Muscle layer of duodenum (tissue), 2 donors: ENCODE data around the gene HEMGN.
"Not testable (repeated sequence)": the region's sequence is repeated elsewhere in the genome, so short reads cannot be mapped to it uniquely, and the experiment has no call there.

Source experiments
- H3K27ac ChIP-seq: one replicate; pipeline ENCODE4 v1.7.0; 2013; ENCODE audit warnings: mild to moderate bottlenecking, low read length
- H3K27me3 ChIP-seq: one replicate; pipeline ENCODE4 v1.7.0; 2013; ENCODE audit warnings: low read depth, mild to moderate bottlenecking, control low read depth, low read length
- H3K36me3 ChIP-seq, 2 donors: one replicate each; pipeline ENCODE4 v1.7.0; 2013; ENCODE audit warnings: low read length in 2 of 2, control low read depth in 1 of 2, mild to moderate bottlenecking in 1 of 2; ENCODE audit not compliant: insufficient read depth in 2 of 2, control insufficient read depth in 1 of 2
- H3K4me1 ChIP-seq, 2 donors: one replicate each; pipeline ENCODE4 v1.7.0; 2013; ENCODE audit warnings: low read length in 2 of 2, mild to moderate bottlenecking in 2 of 2, control low read depth in 1 of 2, moderate library complexity in 1 of 2; ENCODE audit not compliant: insufficient read depth in 2 of 2, control insufficient read depth in 1 of 2
- H3K4me3 ChIP-seq, 2 donors: one replicate each; pipeline ENCODE4 v1.7.0; 2013; ENCODE audit warnings: low read length in 2 of 2, low read depth in 1 of 2, mild to moderate bottlenecking in 1 of 2
- H3K9me3 ChIP-seq, 2 donors: one replicate each; pipeline ENCODE4 v1.7.0; 2013; ENCODE audit warnings: low read length in 2 of 2, control low read depth in 1 of 2, mild to moderate bottlenecking in 1 of 2; ENCODE audit not compliant: control insufficient read depth in 1 of 2
- donor health status: healthy.

Gene HEMGN

GRCh38 chr9:97979788-97980478 lies 42.0 kb upstream of the HEMGN start:
- no peaks in the 10 kb centered on the region for H3K27me3 ChIP-seq
- H3K4me1 ChIP-seq = peaks cover 0 to 6% of the 10 kb centered on the region in 2 donors
- H3K27ac ChIP-seq = no peak overlapping the region
- H3K9me3 ChIP-seq = no peaks in the 10 kb centered on the region
- no peaks in the 10 kb centered on the region for H3K36me3 ChIP-seq
- H3K4me3 ChIP-seq = no peak overlapping the region

DNA sequence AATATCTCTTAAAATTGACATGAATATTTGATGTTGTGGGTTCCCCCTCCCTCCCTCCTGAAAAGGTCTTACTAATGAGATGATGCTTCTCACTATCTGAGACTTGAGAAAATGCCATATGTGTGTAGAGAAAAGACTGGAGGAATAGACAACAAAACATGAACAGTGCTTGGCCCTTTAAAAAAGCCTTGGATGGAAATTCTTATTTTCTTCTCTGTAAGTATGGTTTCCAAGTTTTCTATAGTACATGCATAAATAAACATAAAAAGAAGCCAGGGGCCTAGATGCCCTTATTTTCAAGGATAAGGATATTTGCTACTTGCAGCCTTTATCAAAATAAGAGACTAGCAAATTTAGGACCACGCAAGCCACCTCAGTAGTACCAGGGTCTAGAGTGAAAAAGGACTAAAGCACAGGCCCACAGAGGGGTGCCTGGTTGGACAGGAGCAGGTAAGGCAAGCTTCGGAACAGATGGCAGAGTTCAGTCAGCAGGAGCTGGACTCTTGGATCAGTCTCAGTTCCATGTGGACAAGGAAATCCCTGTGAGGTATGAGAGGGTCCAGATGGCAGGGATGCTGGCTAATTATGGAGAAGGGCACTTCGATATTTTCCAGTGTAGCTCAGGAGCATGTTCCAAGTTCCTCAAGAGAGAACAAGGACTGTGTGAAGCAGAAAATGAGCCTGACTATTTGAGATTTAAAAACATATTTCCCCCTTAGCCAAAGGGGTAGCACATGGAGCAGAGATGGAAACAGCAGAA lies 40.6 kb upstream of the HEMGN start:
- Histone ChIP-seq H3K4me3 (no peak overlapping the region), H3K36me3 (no peaks in the 10 kb centered on the region), H3K4me1 (peaks cover 0 to 6% of the 10 kb centered on the region in 2 donors), H3K27ac (no peak overlapping the region), H3K9me3 (no peaks in the 10 kb centered on the region), H3K27me3 (no peaks in the 10 kb centered on the region)

GRCh38 chr9:97976633-97977032 lies 38.7 kb upstream of the HEMGN start:
- H3K27ac ChIP-seq, H3K36me3 ChIP-seq, H3K4me1 ChIP-seq, H3K9me3 ChIP-seq, H3K27me3 ChIP-seq, H3K4me3 ChIP-seq: not testable (repeated sequence)

- Histone ChIP-seq H3K4me1 (peaks cover 0 to 6% of the 10 kb centered on the region in 2 donors), H3K9me3 (no peaks in the 10 kb centered on the region), H3K36me3 (no peaks in the 10 kb centered on the region), H3K27me3 (no peaks in the 10 kb centered on the region), H3K27ac (no peak overlapping the region), H3K4me3 (no peak overlapping the region)
Measured at GRCh38 chr9:97975376-97975775, 37.4 kb upstream of the HEMGN start.

DNA sequence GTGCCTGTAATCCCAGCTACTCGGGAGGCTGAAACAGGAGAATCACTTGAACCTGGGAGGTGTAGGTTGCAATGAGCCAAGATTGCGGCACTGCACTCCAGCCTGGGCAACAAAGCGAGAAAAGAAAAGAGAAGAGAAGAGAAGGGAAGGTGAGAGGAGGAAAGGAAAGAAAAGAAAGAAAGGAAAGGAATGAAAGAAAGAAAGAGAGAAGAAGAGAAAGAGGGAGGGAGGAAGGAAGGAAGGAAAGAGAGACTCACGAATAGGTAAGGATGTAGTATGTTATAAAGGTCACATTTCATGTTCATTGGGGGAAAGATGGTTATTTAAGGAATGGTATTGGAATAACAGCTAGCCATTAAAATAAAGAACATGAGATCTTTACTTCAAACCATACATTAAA lies 34.8 kb upstream of the HEMGN start:
- Histone ChIP-seq H3K4me1 (no peaks in the 10 kb centered on the region), H3K27me3 (no peaks in the 10 kb centered on the region), H3K9me3 (no peaks in the 10 kb centered on the region), H3K36me3 (no peaks in the 10 kb centered on the region), H3K27ac (no peak overlapping the region), H3K4me3 (no peak overlapping the region)

GRCh38 chr9:97970165-97970564 lies 32.2 kb upstream of the HEMGN start:
- no peaks in the 10 kb centered on the region for H3K4me1 ChIP-seq
- H3K4me3 ChIP-seq = no peak overlapping the region
- H3K9me3 ChIP-seq = no peaks in the 10 kb centered on the region
- H3K36me3 ChIP-seq = no peaks in the 10 kb centered on the region
- H3K27me3 ChIP-seq = no peaks in the 10 kb centered on the region
- no peak overlapping the region for H3K27ac ChIP-seq

DNA sequence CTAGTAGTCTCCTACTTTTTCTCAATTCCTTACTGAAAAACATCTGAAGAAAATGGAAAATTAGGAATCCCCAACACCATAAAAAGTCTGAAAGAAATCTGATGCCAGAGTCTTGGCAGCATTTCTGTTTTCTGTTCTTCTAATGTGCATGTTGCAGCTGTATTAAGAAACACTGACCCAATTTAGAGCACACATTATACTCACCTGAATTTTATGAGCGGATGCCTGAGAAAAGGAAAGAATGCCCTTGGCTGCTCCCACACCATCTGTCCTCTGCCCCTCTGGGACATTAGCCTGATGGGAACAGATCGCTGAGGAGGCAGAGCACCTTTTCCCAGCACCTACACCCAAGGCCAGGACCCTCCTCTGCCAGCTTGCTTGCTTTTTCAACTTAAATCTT lies 31.0 kb upstream of the HEMGN start:
- H3K36me3 ChIP-seq = no peaks in the 10 kb centered on the region
- H3K9me3 ChIP-seq = no peaks in the 10 kb centered on the region
- no peak overlapping the region for H3K4me3 ChIP-seq
- H3K27me3 ChIP-seq = no peaks in the 10 kb centered on the region
- no peaks in the 10 kb centered on the region for H3K4me1 ChIP-seq
- no peak overlapping the region for H3K27ac ChIP-seq

DNA sequence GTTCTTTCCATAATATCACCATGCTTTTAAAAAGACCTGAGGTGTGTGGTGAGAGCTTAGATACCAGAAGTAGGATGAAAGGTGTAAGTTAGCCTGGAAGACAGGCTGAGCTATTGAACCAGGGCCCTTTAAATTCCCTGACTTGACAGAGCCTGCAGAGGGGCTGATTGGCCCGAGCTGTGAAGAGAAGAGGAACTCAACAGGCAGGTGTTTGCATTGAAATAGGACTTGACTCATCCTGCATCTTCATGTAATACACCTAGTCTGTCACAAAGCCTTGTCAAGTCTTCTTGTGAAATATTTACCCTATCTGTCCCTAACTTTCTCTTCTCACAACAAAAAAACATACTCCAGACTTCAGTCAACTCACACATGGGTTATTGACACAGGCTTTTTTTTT lies 28.5 kb upstream of the HEMGN start:
- no peak overlapping the region for H3K4me3 ChIP-seq
- no peaks in the 10 kb centered on the region for H3K9me3 ChIP-seq
- no peaks in the 10 kb centered on the region for H3K36me3 ChIP-seq
- H3K27ac ChIP-seq = no peak overlapping the region
- H3K4me1 ChIP-seq = no peaks in the 10 kb centered on the region
- no peaks in the 10 kb centered on the region for H3K27me3 ChIP-seq

DNA sequence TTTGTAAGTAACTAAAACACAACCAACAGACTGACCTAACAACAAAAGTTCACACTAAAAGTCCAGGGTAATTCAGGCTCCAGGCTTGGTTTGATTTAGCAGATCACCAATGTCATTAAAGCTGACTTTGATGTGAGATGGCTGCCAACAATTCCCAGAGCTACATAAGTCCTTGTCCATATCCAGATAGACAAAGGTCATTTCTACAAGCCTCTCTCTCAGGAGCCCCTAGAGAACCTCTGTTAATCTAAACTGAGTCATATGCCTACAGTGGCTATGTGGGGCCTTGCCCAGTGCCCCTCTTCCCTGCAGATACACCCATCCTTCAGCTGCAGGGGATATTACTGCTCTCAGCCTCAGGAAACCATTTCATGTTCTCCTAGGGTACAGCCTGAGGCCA lies 26.9 kb upstream of the HEMGN start:
- Histone ChIP-seq H3K36me3 (no peaks in the 10 kb centered on the region), H3K27ac (no peak overlapping the region), H3K4me3 (no peak overlapping the region), H3K27me3 (no peaks in the 10 kb centered on the region), H3K4me1 (no peaks in the 10 kb centered on the region), H3K9me3 (no peaks in the 10 kb centered on the region)

GRCh38 chr9:97963232-97963631 lies 25.3 kb upstream of the HEMGN start:
- Histone ChIP-seq H3K4me1 (no peaks in the 10 kb centered on the region), H3K27ac (no peak overlapping the region), H3K4me3 (no peak overlapping the region), H3K9me3 (no peaks in the 10 kb centered on the region), H3K36me3 (no peaks in the 10 kb centered on the region), H3K27me3 (no peaks in the 10 kb centered on the region)

GRCh38 chr9:97962575-97962974 lies 24.6 kb upstream of the HEMGN start:
- H3K9me3 ChIP-seq = no peaks in the 10 kb centered on the region
- H3K36me3 ChIP-seq = no peaks in the 10 kb centered on the region
- no peaks in the 10 kb centered on the region for H3K27me3 ChIP-seq
- H3K4me1 ChIP-seq = no peaks in the 10 kb centered on the region
- H3K4me3 ChIP-seq = no peak overlapping the region
- H3K27ac ChIP-seq = no peak overlapping the region

GRCh38 chr9:97962136-97962535 lies 24.2 kb upstream of the HEMGN start:
- Histone ChIP-seq H3K36me3 (no peaks in the 10 kb centered on the region), H3K9me3 (no peaks in the 10 kb centered on the region), H3K4me1 (no peaks in the 10 kb centered on the region), H3K27ac (no peak overlapping the region), H3K27me3 (no peaks in the 10 kb centered on the region), H3K4me3 (no peak overlapping the region)
